22Rv1 (cell line): ENCODE data around the gene PRODH2.

Experiments used
- CTCF ChIP-seq: fragments of 450-650 bp; IDR thresholded peaks from 2 replicates; pipeline ENCODE4 v1.5.1; 2017; ENCODE audit warnings: mild to moderate bottlenecking
- ZFX ChIP-seq: fragments of 450-650 bp; IDR thresholded peaks from 2 replicates; pipeline ENCODE4 v1.6.1; 2017; ENCODE audit warnings: antibody characterized with exemption, borderline replicate concordance

- no peak for TF ChIP-seq CTCF
- TF ChIP-seq ZFX: no peak
Measured at GRCh38 chr19:35822579-35822978, 9.9 kb upstream of the PRODH2 start.
